K562 (cell line): ENCODE results near the gene FXYD3. TPM values are rescaled to one million over a fixed set of nuclear protein-coding genes. Genes with fewer than 3 reads are reported as not detected.

Experiments
- ATF7 ChIP-seq: fragments of 450-650 bp; IDR thresholded peaks from 2 replicates; pipeline ENCODE4 v1.7.1; 2014; ENCODE audit warnings: mild to moderate bottlenecking, moderate library complexity
- BRF1 ChIP-seq: IDR thresholded peaks from 3 replicates; pipeline ENCODE4 v1.6.1; 2011; ENCODE audit warnings: borderline replicate concordance, mild to moderate bottlenecking; ENCODE audit not compliant: insufficient read length; ENCODE audit errors: extremely low read depth
- CC2D1A ChIP-seq: fragments of 450-650 bp; IDR thresholded peaks from 2 replicates; pipeline ENCODE4 v1.6.1; 2017; ENCODE audit warnings: mild to moderate bottlenecking
- EZH2 ChIP-seq: IDR thresholded peaks from 2 replicates; pipeline ENCODE4 v1.6.1; 2012; ENCODE audit warnings: low read depth, mild to moderate bottlenecking, inconsistent platforms, low read length, borderline replicate concordance
- FOXK2 ChIP-seq, 2 experiments: fragments of 450-650 bp; IDR thresholded peaks in 1 of 2; conservative IDR thresholded peaks in 1 of 2; 2 replicates each; pipeline ENCODE4 v1.6.1; 2016; ENCODE audit warnings: low read depth in 2 of 2, mild to moderate bottlenecking in 1 of 2
- GTF2E2 ChIP-seq: fragments of 200-800 bp; sonication (Bioruptor generic); IDR thresholded peaks from 2 replicates; pipeline ENCODE4 v1.6.1; 2016; ENCODE audit warnings: missing genetic modification characterization, missing compliant biosample characterization
- HIVEP1 ChIP-seq: fragments of 250-450 bp; sonication (Bioruptor Pico); IDR thresholded peaks from 2 replicates; pipeline ENCODE4 v1.4.0; 2020; ENCODE audit warnings: mild to moderate bottlenecking
- HNRNPL ChIP-seq: fragments of 200-400 bp; formaldehyde crosslinking; IDR thresholded peaks from 2 replicates; pipeline ENCODE4 v1.6.1; 2017; ENCODE audit warnings: low read depth, mild to moderate bottlenecking, low read length
- MEIS2 ChIP-seq: fragments of 450-650 bp; IDR thresholded peaks from 2 replicates; pipeline ENCODE4 v1.6.1; 2014; ENCODE audit warnings: mild to moderate bottlenecking; ENCODE audit not compliant: partially characterized antibody
- MTF1 ChIP-seq: fragments of 250-450 bp; sonication (Bioruptor Pico); IDR thresholded peaks from 2 replicates; pipeline ENCODE4 v1.9.0; 2021; ENCODE audit warnings: moderate library complexity, mild to moderate bottlenecking, inconsistent platforms, borderline replicate concordance
- NCOA1 ChIP-seq: fragments of 450-650 bp; IDR thresholded peaks from 2 replicates; pipeline ENCODE4 v1.6.1; 2016; ENCODE audit warnings: low read depth
- PHB ChIP-seq: fragments of 250-450 bp; sonication (Bioruptor Pico); IDR thresholded peaks from 2 replicates; pipeline ENCODE4 v1.5.0; 2021
- RBFOX2 ChIP-seq: fragments of 200-400 bp; formaldehyde crosslinking; IDR thresholded peaks from 2 replicates; pipeline ENCODE4 v1.6.1; 2017; ENCODE audit warnings: low read depth, mild to moderate bottlenecking, low read length, moderate library complexity
- RBM15 ChIP-seq: fragments of 200-400 bp; formaldehyde crosslinking; IDR thresholded peaks from 2 replicates; pipeline ENCODE4 v1.6.1; 2018; ENCODE audit warnings: mild to moderate bottlenecking, low read length, moderate library complexity; ENCODE audit not compliant: insufficient read depth
- RBM17 ChIP-seq: fragments of 200-400 bp; formaldehyde crosslinking; IDR thresholded peaks from 2 replicates; pipeline ENCODE4 v1.6.1; 2017; ENCODE audit warnings: low read depth, mild to moderate bottlenecking, low read length, borderline replicate concordance
- SMAD3 ChIP-seq: fragments of 450-650 bp; formaldehyde crosslinking; conservative IDR thresholded peaks from 2 replicates; pipeline ENCODE4 v1.4.0; 2020; ENCODE audit warnings: mild to moderate bottlenecking
- SMAD4 ChIP-seq: fragments of 250-450 bp; sonication (Bioruptor Pico); conservative IDR thresholded peaks from 2 replicates; pipeline ENCODE4 v1.8.0; 2021; ENCODE audit warnings: inconsistent platforms, mild to moderate bottlenecking, moderate library complexity
- ZNF24 ChIP-seq: fragments of 450-650 bp; IDR thresholded peaks from 2 replicates; pipeline ENCODE4 v1.6.1; 2016
- ZNF354B ChIP-seq: fragments of 250-450 bp; sonication (Bioruptor Pico); IDR thresholded peaks from 2 replicates; pipeline ENCODE4 v1.4.0; 2020
- polyA plus RNA-seq, 8 experiments: library from polyadenylated mRNA; depleted of rRNA in 4 of 8; stranded (reverse) in 5 of 8; unstranded in 3 of 8; fragments of >200 nt; fragmentation: Nextera tagmentation in 2 of 8; fragmentation: Illumina TruSeq in 1 of 8; extraction: Ambion mirVana in 2 of 8; extraction: Trizol in 1 of 8; gene quantifications; 2 replicates each; pipeline versions ENCODE4 v1.2.1 to v1.2.3, GENCODE V29; 2011 to 2014; ENCODE audit warnings: inconsistent platforms in 1 of 8, missing spikeins in 1 of 8
- total RNA-seq, 7 experiments: library from RNA; depleted of rRNA in 6 of 7; stranded (reverse); fragments of >200 nt in 6 of 7; fragmentation: Illumina TruSeq in 2 of 7; extraction: Trizol in 2 of 7; gene quantifications; 2 replicates each; pipeline versions ENCODE4 v1.2.1 to v1.2.3, GENCODE V29; 2011 to 2021; ENCODE audit warnings: low replicate concordance in 1 of 7
- TF ChIP-seq, protein P1 (sequence below): fragments of 450-650 bp; IDR thresholded peaks from 2 replicates; pipeline ENCODE4 v1.6.1; 2014; ENCODE audit warnings: low read depth, mild to moderate bottlenecking, moderate library complexity, borderline replicate concordance
- TF ChIP-seq, protein P2 (sequence below): fragments of 450-650 bp; IDR thresholded peaks from 2 replicates; pipeline ENCODE4 v1.6.1; 2016
- TF ChIP-seq, protein P3 (sequence below): sonication (generic); formaldehyde crosslinking; IDR thresholded peaks from 2 replicates; pipeline ENCODE4 v1.8.0; 2022; ENCODE audit warnings: missing genetic modification reagents, mild to moderate bottlenecking, moderate library complexity, borderline replicate concordance

Gene FXYD3
- total and polyA plus RNA-seq, 9 of the 15 experiments (the other 6 are each of a cell fraction or from before 2014, with no cell fraction given): 0.24 TPM; not detected in 8

DNA sequence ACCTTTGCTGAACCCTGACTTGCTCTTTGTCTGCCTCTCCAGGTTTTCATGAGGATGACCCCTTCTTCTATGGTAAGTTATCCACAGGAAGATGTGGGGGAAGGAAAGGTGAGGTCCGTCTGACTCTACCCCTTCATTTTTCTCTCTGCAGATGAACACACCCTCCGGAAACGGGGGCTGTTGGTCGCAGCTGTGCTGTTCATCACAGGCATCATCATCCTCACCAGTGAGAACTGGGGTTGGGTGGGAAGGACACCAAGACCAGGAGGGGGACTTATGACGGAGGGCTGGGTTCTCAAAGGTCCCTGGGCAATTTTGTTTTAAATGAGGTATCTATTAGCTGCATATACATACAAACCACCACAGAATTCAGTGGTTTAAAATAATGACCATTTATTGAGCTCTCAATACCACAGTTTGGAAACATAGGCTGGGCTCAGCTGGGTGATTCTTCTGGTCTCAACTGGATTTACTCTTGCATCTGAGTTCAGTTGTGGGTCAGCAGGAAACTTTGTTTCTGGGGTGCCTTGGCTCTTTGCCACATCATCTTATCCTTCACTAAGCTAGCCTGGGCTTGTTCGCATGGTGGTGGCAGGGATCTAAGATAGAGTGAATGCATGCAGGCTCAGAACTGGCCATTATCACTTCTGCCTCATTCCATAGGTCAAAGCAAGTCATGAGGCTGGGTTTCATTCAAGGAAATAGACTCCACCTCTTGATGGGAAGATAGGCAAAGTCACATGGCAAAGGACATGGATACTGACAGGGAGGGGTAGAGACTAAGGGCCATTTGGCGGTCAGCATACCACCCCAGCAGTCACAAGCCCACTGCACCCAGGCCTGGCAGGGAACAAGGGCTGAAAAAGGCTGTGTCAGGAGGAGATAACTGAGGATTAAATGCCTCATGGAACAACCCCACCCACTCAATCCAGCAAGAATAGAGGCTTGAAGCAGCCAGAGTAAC is 50.8 kb downstream of the FXYD3 start (continued):
- TF ChIP-seq, protein P1, sequence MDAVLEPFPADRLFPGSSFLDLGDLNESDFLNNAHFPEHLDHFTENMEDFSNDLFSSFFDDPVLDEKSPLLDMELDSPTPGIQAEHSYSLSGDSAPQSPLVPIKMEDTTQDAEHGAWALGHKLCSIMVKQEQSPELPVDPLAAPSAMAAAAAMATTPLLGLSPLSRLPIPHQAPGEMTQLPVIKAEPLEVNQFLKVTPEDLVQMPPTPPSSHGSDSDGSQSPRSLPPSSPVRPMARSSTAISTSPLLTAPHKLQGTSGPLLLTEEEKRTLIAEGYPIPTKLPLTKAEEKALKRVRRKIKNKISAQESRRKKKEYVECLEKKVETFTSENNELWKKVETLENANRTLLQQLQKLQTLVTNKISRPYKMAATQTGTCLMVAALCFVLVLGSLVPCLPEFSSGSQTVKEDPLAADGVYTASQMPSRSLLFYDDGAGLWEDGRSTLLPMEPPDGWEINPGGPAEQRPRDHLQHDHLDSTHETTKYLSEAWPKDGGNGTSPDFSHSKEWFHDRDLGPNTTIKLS: no peak
- TF ChIP-seq PHB (no peak), HIVEP1 (no peak), EZH2 (no peak), NCOA1 (peak; percentile 57; the same call in 1 of the 2 replicates), RBFOX2 (no peak), BRF1 (no peak), MTF1 (CRISPR knock-in tag) (0 out of 2 replicates have a peak, but pooled peaks have one; percentile 10), SMAD3 (no peak), SMAD4 (CRISPR knock-in tag) (0 out of 2 replicates have a peak, but pooled peaks have one; percentile 42), ATF7 (peak; percentile 58), MEIS2 (peak; percentile 25), GTF2E2 (tag) (no peak), ZNF354B (CRISPR knock-in tag) (no peak), FOXK2 (conservative IDR thresholded peaks at IDR 0.05 in 1 of 2, IDR thresholded peaks at IDR 0.05 in 1 of 2; ENCODE audit: low read depth in 2 of 2) (no peak), HNRNPL (no peak), RBM15 (no peak), ZNF24 (peak; percentile 90), CC2D1A (peak; percentile 39; the same call in 1 of the 2 replicates), RBM17 (no peak)
- TF ChIP-seq, protein P2, sequence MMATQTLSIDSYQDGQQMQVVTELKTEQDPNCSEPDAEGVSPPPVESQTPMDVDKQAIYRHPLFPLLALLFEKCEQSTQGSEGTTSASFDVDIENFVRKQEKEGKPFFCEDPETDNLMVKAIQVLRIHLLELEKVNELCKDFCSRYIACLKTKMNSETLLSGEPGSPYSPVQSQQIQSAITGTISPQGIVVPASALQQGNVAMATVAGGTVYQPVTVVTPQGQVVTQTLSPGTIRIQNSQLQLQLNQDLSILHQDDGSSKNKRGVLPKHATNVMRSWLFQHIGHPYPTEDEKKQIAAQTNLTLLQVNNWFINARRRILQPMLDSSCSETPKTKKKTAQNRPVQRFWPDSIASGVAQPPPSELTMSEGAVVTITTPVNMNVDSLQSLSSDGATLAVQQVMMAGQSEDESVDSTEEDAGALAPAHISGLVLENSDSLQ: peak; percentile 74
- TF ChIP-seq, protein P3, sequence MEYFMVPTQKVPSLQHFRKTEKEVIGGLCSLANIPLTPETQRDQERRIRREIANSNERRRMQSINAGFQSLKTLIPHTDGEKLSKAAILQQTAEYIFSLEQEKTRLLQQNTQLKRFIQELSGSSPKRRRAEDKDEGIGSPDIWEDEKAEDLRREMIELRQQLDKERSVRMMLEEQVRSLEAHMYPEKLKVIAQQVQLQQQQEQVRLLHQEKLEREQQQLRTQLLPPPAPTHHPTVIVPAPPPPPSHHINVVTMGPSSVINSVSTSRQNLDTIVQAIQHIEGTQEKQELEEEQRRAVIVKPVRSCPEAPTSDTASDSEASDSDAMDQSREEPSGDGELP (CRISPR knock-in tag): peak; percentile 58
